Natural killer cell (primary cell): ENCODE results near the gene PIGS. TPM values are rescaled to one million over a fixed set of nuclear protein-coding genes. Genes with fewer than 3 reads are reported as not detected.

ENCODE experiments used
- ATAC-seq, 3 donors: fragments of 150-1000 bp in 2 of 3; fragments of 200-7000 bp in 1 of 3; cut with Tn5 transposase; 1 replicate in 1 of 3; 2 replicates in 2 of 3; pipeline ENCODE4 v1.10.0; 2021; ENCODE audit warnings: mild to moderate bottlenecking in 2 of 3, moderate library complexity in 2 of 3
- DNase-seq, 2 donors: peaks; one replicate each; pipeline versions ENCODE4 v3.0.0 to v3.0.0-alpha.2; 2013 to 2021; ENCODE audit warnings: mixed read lengths in 1 of 2
- H3K27ac ChIP-seq: one replicate; pipeline ENCODE4 v1.5.1; 2013; ENCODE audit warnings: mild to moderate bottlenecking, low read length
- H3K27me3 ChIP-seq: one replicate; pipeline ENCODE4 v1.6.1; 2013; ENCODE audit warnings: low read length; ENCODE audit not compliant: control insufficient read depth, insufficient read depth
- H3K36me3 ChIP-seq: one replicate; pipeline ENCODE4 v1.6.1; 2013; ENCODE audit warnings: low read length; ENCODE audit not compliant: control insufficient read depth, insufficient read depth
- H3K4me1 ChIP-seq: one replicate; pipeline ENCODE4 v1.6.1; 2013; ENCODE audit warnings: low read length; ENCODE audit not compliant: control insufficient read depth, insufficient read depth
- H3K4me3 ChIP-seq: one replicate; pipeline ENCODE4 v1.5.1; 2013; ENCODE audit warnings: low read length
- H3K9me3 ChIP-seq: one replicate; pipeline ENCODE4 v1.6.1; 2013; ENCODE audit warnings: low read length; ENCODE audit not compliant: control insufficient read depth, insufficient read depth
- H3K27ac Mint-ChIP-seq, 2 donors: one replicate each; pipeline ENCODE4 v1.8.0; 2022; ENCODE audit warnings: mild to moderate bottlenecking in 2 of 2, mixed read lengths in 2 of 2, moderate library complexity in 1 of 2
- H3K27me3 Mint-ChIP-seq, 2 donors: one replicate each; pipeline ENCODE4 v1.8.0; 2022; ENCODE audit warnings: low read depth in 2 of 2, mixed read lengths in 2 of 2
- H3K36me3 Mint-ChIP-seq: one replicate; pipeline ENCODE4 v1.8.0; 2022; ENCODE audit warnings: mixed read lengths
- H3K4me1 Mint-ChIP-seq, 2 donors: one replicate each; pipeline ENCODE4 v1.8.0; 2022; ENCODE audit warnings: mixed read lengths in 2 of 2
- H3K4me3 Mint-ChIP-seq: one replicate; pipeline ENCODE4 v1.8.0; 2022; ENCODE audit warnings: mild to moderate bottlenecking, moderate library complexity, mixed read lengths
- H3K9me3 Mint-ChIP-seq, 2 donors: one replicate each; pipeline ENCODE4 v1.8.0; 2022; ENCODE audit warnings: mixed read lengths in 2 of 2
- CTCF ChIP-seq: fragments of 200-600 bp; IDR thresholded peaks from one replicate; pipeline ENCODE4 v1.8.0; 2022; ENCODE audit warnings: antibody characterized with exemption
- WGBS: methylation state at CpG from one replicate; pipeline ENCODE4 v1.1.7; 2013; ENCODE audit warnings: missing lambda C conversion rate; ENCODE audit not compliant: insufficient coverage; 5-methylcytosine and 5-hydroxymethylcytosine counted together
- intact Hi-C: fragments of 100-400 bp; cut with micrococcal nuclease; formaldehyde crosslinking; loops from one replicate; pipeline ENCODE4 v1.14.2; 2022
- total RNA-seq, 4 donors: library from RNA; stranded (reverse); fragments of 120-200 nt in 1 of 4; gene quantifications; one replicate each; pipeline versions ENCODE4 v1.2.3 to v1.2.4, GENCODE V29; 2013 to 2022

PIGS gene
- total RNA-seq, 3 donors from 2014 or later (not counting 1 experiment from before 2014, with no cell fraction given) = 88.3 to 95.3 (median 92.3) TPM

- no peak for TF ChIP-seq CTCF
- Mint-ChIP-seq H3K4me3 (no peak overlapping the region), H3K9me3 (no peaks in the 10 kb centered on the region), H3K27me3 (no peaks in the 10 kb centered on the region), H3K4me1 (no peaks in the 10 kb centered on the region), H3K27ac (no peak overlapping the region), H3K36me3 (no peaks in the 10 kb centered on the region)
- 75% methylated on average over 9 of the region's 9 CpGs for WGBS
- no peaks in the 10 kb centered on the region for H3K27me3 ChIP-seq
- H3K27ac ChIP-seq = no peak overlapping the region
- intact Hi-C loops = no loop called here
- DNase-seq (no peak), ATAC-seq (no peak)
- no peaks in the 10 kb centered on the region for H3K9me3 ChIP-seq
- no peak overlapping the region for H3K4me3 ChIP-seq
- no peaks in the 10 kb centered on the region for H3K4me1 ChIP-seq
- H3K36me3 ChIP-seq = no peaks in the 10 kb centered on the region
Measured at GRCh38 chr17:28536532-28537218, 34.6 kb downstream of the PIGS start.

- Mint-ChIP-seq H3K9me3 (no peaks in the 10 kb centered on the region), H3K4me3 (no peak overlapping the region), H3K4me1 (no peaks in the 10 kb centered on the region), H3K27me3 (peaks cover 0 to 2% of the 10 kb centered on the region in 2 donors), H3K27ac (no peak overlapping the region), H3K36me3 (no peaks in the 10 kb centered on the region)
- no peak for TF ChIP-seq CTCF
- H3K9me3 ChIP-seq = no peaks in the 10 kb centered on the region
- H3K36me3 ChIP-seq = no peaks in the 10 kb centered on the region
- H3K27me3 ChIP-seq = no peaks in the 10 kb centered on the region
- H3K4me1 ChIP-seq = no peaks in the 10 kb centered on the region
- DNase-seq (no peak), ATAC-seq (no peak)
- H3K27ac ChIP-seq = no peak overlapping the region
- no peak overlapping the region for H3K4me3 ChIP-seq
- intact Hi-C loops = no loop called here
- WGBS = 84% methylated on average over 10 of the region's 11 CpGs
Measured at GRCh38 chr17:28534740-28535375, 36.5 kb downstream of the PIGS start.

- H3K4me3 Mint-ChIP-seq = no peak overlapping the region
- no peaks in the 10 kb centered on the region for H3K27me3 ChIP-seq
- no peaks in the 10 kb centered on the region for H3K4me1 ChIP-seq
- H3K36me3 Mint-ChIP-seq = no peaks in the 10 kb centered on the region
- ATAC-seq (no peak), DNase-seq (no peak)
- H3K4me3 ChIP-seq = no peak overlapping the region
- H3K9me3 ChIP-seq = no peaks in the 10 kb centered on the region
- no peaks in the 10 kb centered on the region for H3K9me3 Mint-ChIP-seq
- no peak overlapping the region for H3K27ac Mint-ChIP-seq
- no peaks in the 10 kb centered on the region for H3K36me3 ChIP-seq
- no peak for TF ChIP-seq CTCF
- H3K4me1 Mint-ChIP-seq = no peaks in the 10 kb centered on the region
- intact Hi-C loops = no loop called here
- WGBS = 86% methylated on average over 16 of the region's 16 CpGs
- H3K27ac ChIP-seq = no peak overlapping the region
- H3K27me3 Mint-ChIP-seq = peaks cover 0 to 2% of the 10 kb centered on the region in 2 donors
Measured at GRCh38 chr17:28533091-28533807, 38.1 kb downstream of the PIGS start.
